Keratinocyte (primary cell): ENCODE measurements around the gene PTPRT. TPM values are rescaled to one million over a fixed set of nuclear protein-coding genes. Genes with fewer than 3 reads are reported as not detected.

Experiments
- DNase-seq: peaks from one replicate; pipeline ENCODE4 v3.0.0-alpha.2; 2011; ENCODE audit warnings: low read depth, missing footprints, low spot score
- FAIRE-seq: peaks from 2 replicates; lab custom pipeline; 2011; peaks lifted over from hg19 to GRCh38; lab: Jason Lieb, UNC
- H2AFZ ChIP-seq: 2 replicates; pipeline ENCODE4 v1.6.0; 2012; ENCODE audit warnings: low read length, control low read depth, inconsistent platforms; ENCODE audit not compliant: control insufficient read depth
- H3K27ac ChIP-seq: 2 replicates; pipeline ENCODE4 v1.5.1; 2011; ENCODE audit warnings: low read length; ENCODE audit not compliant: control insufficient read depth, insufficient read depth
- H3K27me3 ChIP-seq: 3 replicates; pipeline ENCODE4 v1.6.0; 2011; ENCODE audit warnings: low read length; ENCODE audit not compliant: control insufficient read depth, insufficient read depth; ENCODE audit errors: extremely low read depth
- H3K36me3 ChIP-seq, 2 experiments: 2 replicates in 1 of 2; 3 replicates in 1 of 2; pipeline ENCODE4 v1.5.1; 2011; ENCODE audit warnings: low read length in 2 of 2, mild to moderate bottlenecking in 1 of 2; ENCODE audit not compliant: control insufficient read depth in 2 of 2, insufficient read depth in 2 of 2; ENCODE audit errors: extremely low read depth in 1 of 2
- H3K4me1 ChIP-seq: 3 replicates; pipeline ENCODE4 v1.5.1; 2011; ENCODE audit warnings: low read length; ENCODE audit not compliant: control insufficient read depth, insufficient read depth; ENCODE audit errors: extremely low read depth
- H3K4me2 ChIP-seq: 3 replicates; pipeline ENCODE4 v1.6.0; 2011; ENCODE audit warnings: low read depth, low read length; ENCODE audit not compliant: control insufficient read depth, insufficient read depth; ENCODE audit errors: extremely low read depth
- H3K4me3 ChIP-seq, 3 experiments: fragments of 200-600 bp in 1 of 3; sonication (generic) in 1 of 3; 2 replicates in 2 of 3; 3 replicates in 1 of 3; pipeline ENCODE4 v1.5.1; 2011 to 2016; ENCODE audit warnings: low read length in 3 of 3, mild to moderate bottlenecking in 3 of 3, control low read depth in 2 of 3, inconsistent platforms in 1 of 3, low read depth in 1 of 3, mixed read lengths in 1 of 3, mixed run types in 1 of 3, moderate library complexity in 1 of 3; ENCODE audit not compliant: control insufficient read depth in 2 of 3, insufficient read depth in 2 of 3; ENCODE audit errors: extremely low read depth in 1 of 3
- H3K79me2 ChIP-seq: 2 replicates; pipeline ENCODE4 v1.6.0; 2012; ENCODE audit warnings: low read length; ENCODE audit not compliant: control insufficient read depth, insufficient read depth
- H3K9ac ChIP-seq: 3 replicates; pipeline ENCODE4 v1.6.0; 2011; ENCODE audit warnings: low read length; ENCODE audit not compliant: control insufficient read depth, insufficient read depth; ENCODE audit errors: extremely low read depth
- H3K9me1 ChIP-seq: 3 replicates; pipeline ENCODE4 v1.6.0; 2011; ENCODE audit warnings: low read length; ENCODE audit not compliant: control insufficient read depth, insufficient read depth; ENCODE audit errors: extremely low read depth
- H3K9me3 ChIP-seq: 2 replicates; pipeline ENCODE4 v1.5.1; 2012; ENCODE audit warnings: low read depth, low read length; ENCODE audit not compliant: control insufficient read depth
- H4K20me1 ChIP-seq: 3 replicates; pipeline ENCODE4 v1.6.0; 2011; ENCODE audit warnings: low read length; ENCODE audit not compliant: control insufficient read depth, insufficient read depth; ENCODE audit errors: extremely low read depth
- EZH2 ChIP-seq: IDR thresholded peaks from one replicate; pipeline ENCODE4 v1.6.1; 2012; ENCODE audit warnings: inconsistent platforms, mild to moderate bottlenecking, low read length, moderate library complexity
- dilution Hi-C: fragments of 300-500 bp; cut with MboI; formaldehyde crosslinking; loops from one replicate; pipeline ENCODE4 v1.7.0; 2020; ENCODE audit warnings: low sequenced_read_pairs; ENCODE audit not compliant: extremely low pct_ligation_motif_present
- polyA plus RNA-seq, 5 experiments: library from polyadenylated mRNA; depleted of rRNA in 3 of 5; stranded (reverse) in 3 of 5; stranded (forward) in 1 of 5; unstranded in 1 of 5; fragments of >200 nt; gene quantifications; 1 replicate in 1 of 5; 2 replicates in 3 of 5; 3 replicates in 1 of 5; pipeline versions ENCODE4 v1.2.1 to v1.2.3, GENCODE V29; 2011 to 2012; ENCODE audit warnings: missing spikeins in 2 of 5, low read depth in 1 of 5, low replicate concordance in 1 of 5
- TF ChIP-seq, protein P1 (sequence below), 3 experiments: IDR thresholded peaks in 1 of 3; conservative IDR thresholded peaks in 1 of 3; optimal IDR thresholded peaks in 1 of 3; 2 replicates in 2 of 3; 3 replicates in 1 of 3; pipeline versions ENCODE3 to v1.5.1; 2011; ENCODE audit warnings: low read length in 3 of 3, mild to moderate bottlenecking in 3 of 3, moderate library complexity in 2 of 3, control low read depth in 1 of 3, inconsistent platforms in 1 of 3; ENCODE audit not compliant: insufficient read depth in 2 of 3; ENCODE audit errors: extremely low read depth in 1 of 3

Gene PTPRT
- polyA plus RNA-seq, 1 donor (not counting 4 experiments of a cell fraction or from before 2014, with no cell fraction given): not detected

DNA sequence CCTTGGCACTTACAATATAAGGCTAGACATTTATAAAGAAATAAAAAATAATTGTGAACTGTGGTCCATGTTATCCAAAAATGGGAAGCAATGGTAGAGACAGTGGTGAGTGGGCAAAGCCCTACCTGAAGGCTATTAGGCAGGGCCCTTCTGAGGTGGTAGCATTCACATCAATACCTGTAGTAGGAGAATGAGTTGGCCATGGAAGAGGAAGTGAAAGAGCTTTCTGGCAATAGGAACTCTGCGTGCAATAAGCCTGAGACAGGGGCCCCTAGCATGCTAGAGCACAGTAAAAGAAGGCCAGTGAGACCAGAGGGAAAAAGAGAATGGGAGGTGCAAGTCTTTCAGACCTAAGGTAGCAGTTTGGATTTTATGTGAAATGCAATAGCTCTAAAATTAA, 754.5 kb downstream of the PTPRT start:
- FAIRE-seq (no peak), DNase-seq (no peak)
- Histone ChIP-seq H2AFZ (no peak overlapping the region), H3K4me1 (no peaks in the 10 kb centered on the region), H4K20me1 (no peaks in the 10 kb centered on the region), H3K4me2 (no peak overlapping the region), H3K36me3 (no peaks in the 10 kb centered on the region), H3K79me2 (no peaks in the 10 kb centered on the region), H3K27me3 (no peaks in the 10 kb centered on the region), H3K9me1 (no peaks in the 10 kb centered on the region), H3K27ac (no peak overlapping the region), H3K9ac (no peak overlapping the region), H3K4me3 (no peak overlapping the region), H3K9me3 (no peaks in the 10 kb centered on the region)
- no peak for TF ChIP-seq EZH2
- TF ChIP-seq, protein P1, sequence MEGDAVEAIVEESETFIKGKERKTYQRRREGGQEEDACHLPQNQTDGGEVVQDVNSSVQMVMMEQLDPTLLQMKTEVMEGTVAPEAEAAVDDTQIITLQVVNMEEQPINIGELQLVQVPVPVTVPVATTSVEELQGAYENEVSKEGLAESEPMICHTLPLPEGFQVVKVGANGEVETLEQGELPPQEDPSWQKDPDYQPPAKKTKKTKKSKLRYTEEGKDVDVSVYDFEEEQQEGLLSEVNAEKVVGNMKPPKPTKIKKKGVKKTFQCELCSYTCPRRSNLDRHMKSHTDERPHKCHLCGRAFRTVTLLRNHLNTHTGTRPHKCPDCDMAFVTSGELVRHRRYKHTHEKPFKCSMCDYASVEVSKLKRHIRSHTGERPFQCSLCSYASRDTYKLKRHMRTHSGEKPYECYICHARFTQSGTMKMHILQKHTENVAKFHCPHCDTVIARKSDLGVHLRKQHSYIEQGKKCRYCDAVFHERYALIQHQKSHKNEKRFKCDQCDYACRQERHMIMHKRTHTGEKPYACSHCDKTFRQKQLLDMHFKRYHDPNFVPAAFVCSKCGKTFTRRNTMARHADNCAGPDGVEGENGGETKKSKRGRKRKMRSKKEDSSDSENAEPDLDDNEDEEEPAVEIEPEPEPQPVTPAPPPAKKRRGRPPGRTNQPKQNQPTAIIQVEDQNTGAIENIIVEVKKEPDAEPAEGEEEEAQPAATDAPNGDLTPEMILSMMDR (optimal IDR thresholded peaks at IDR 0.05 in 1 of 3, IDR thresholded peaks at IDR 0.05 in 1 of 3, conservative IDR thresholded peaks at IDR 0.05 in 1 of 3; ENCODE audit: extremely low read depth in 1 of 3, insufficient read depth in 2 of 3, low read length in 3 of 3): no peak
- dilution Hi-C loops: no loop called here

- dilution Hi-C loops: no loop called here
- Histone ChIP-seq H3K9me3 (no peaks in the 10 kb centered on the region), H3K4me2 (no peak overlapping the region), H3K79me2 (no peaks in the 10 kb centered on the region), H3K4me1 (no peaks in the 10 kb centered on the region), H4K20me1 (no peaks in the 10 kb centered on the region), H3K27me3 (no peaks in the 10 kb centered on the region), H3K4me3 (no peak overlapping the region), H3K9ac (no peak overlapping the region), H3K9me1 (no peaks in the 10 kb centered on the region), H3K27ac (no peak overlapping the region), H3K36me3 (no peaks in the 10 kb centered on the region), H2AFZ (no peak overlapping the region)
- no peak for TF ChIP-seq EZH2
- TF ChIP-seq, protein P1 (optimal IDR thresholded peaks at IDR 0.05 in 1 of 3, IDR thresholded peaks at IDR 0.05 in 1 of 3, conservative IDR thresholded peaks at IDR 0.05 in 1 of 3; ENCODE audit: extremely low read depth in 1 of 3, insufficient read depth in 2 of 3, low read length in 3 of 3): no peak
- DNase-seq (no peak), FAIRE-seq (no peak)
Observed at GRCh38 chr20:42432496-42433334, 757.0 kb downstream of the PTPRT start.
